Upper lobe of right lung (tissue), 1 donor: Measurements from ENCODE around the gene MTMR3. TPM values are rescaled to one million over a fixed set of nuclear protein-coding genes. Genes with fewer than 3 reads are reported as not detected.

Experiments
- ATAC-seq: fragments of 200-7000 bp; cut with Tn5 transposase; one replicate; pipeline ENCODE4 v1.9.1; 2020; ENCODE audit warnings: mild to moderate bottlenecking, moderate library complexity
- DNase-seq: peaks from one replicate; pipeline ENCODE4 v3.0.0-alpha.2; 2020
- H3K27ac ChIP-seq: fragments of 200-600 bp; one replicate; pipeline ENCODE4 v1.8.0; 2022
- H3K27me3 ChIP-seq: fragments of 200-600 bp; one replicate; pipeline ENCODE4 v1.8.0; 2022; ENCODE audit warnings: mild to moderate bottlenecking
- H3K36me3 ChIP-seq: fragments of 200-600 bp; one replicate; pipeline ENCODE4 v1.8.0; 2022
- H3K4me1 ChIP-seq: fragments of 200-600 bp; one replicate; pipeline ENCODE4 v1.8.0; 2022
- H3K4me3 ChIP-seq: fragments of 200-600 bp; one replicate; pipeline ENCODE4 v1.8.0; 2022; ENCODE audit warnings: mild to moderate bottlenecking
- H3K9me3 ChIP-seq: fragments of 200-600 bp; one replicate; pipeline ENCODE4 v1.8.0; 2022
- CTCF ChIP-seq: fragments of 200-600 bp; IDR thresholded peaks from one replicate; pipeline ENCODE4 v1.8.0; 2022; ENCODE audit warnings: antibody characterized with exemption
- intact Hi-C: fragments of 100-400 bp; cut with DNase I; formaldehyde crosslinking; loops from one replicate; pipeline ENCODE4 v1.11.0; 2022
- microRNA-seq: library from miRNA; unstranded; fragments of <30 nt; microRNA quantifications from one replicate; pipeline ENCODE4 v1.2.0, GENCODE V29; 2020; ENCODE audit warnings: borderline microRNAs expressed
- total RNA-seq: library from RNA; stranded (reverse); fragmentation: NEBNext Ultra II Directional; extraction: Animal tissue kit (Norgen Biotek cat#: 25700); gene quantifications from one replicate; pipeline ENCODE4 v1.2.1, GENCODE V29; 2021
- donor health status: DM: no; HTN: yes; CAD: no; lungs with severe emphysema.

Gene MTMR3
- total RNA-seq, 1 donor from 2014 or later, result 50.6 TPM

- H3K9me3 ChIP-seq, result no peaks in the 10 kb centered on the region
- H3K36me3 ChIP-seq, result no peaks in the 10 kb centered on the region
- no peaks in the 10 kb centered on the region for H3K4me1 ChIP-seq
- peaks cover 18% of the 10 kb centered on the region for H3K27me3 ChIP-seq
- H3K27ac ChIP-seq, result no peak overlapping the region
- no peak for ATAC-seq
- intact Hi-C loops, result no loop called here
- H3K4me3 ChIP-seq, result no peak overlapping the region
- no peak for DNase-seq
- no peak for TF ChIP-seq CTCF
Observed at GRCh38 chr22:30077279-30077880, 194.4 kb downstream of the MTMR3 start.

DNA sequence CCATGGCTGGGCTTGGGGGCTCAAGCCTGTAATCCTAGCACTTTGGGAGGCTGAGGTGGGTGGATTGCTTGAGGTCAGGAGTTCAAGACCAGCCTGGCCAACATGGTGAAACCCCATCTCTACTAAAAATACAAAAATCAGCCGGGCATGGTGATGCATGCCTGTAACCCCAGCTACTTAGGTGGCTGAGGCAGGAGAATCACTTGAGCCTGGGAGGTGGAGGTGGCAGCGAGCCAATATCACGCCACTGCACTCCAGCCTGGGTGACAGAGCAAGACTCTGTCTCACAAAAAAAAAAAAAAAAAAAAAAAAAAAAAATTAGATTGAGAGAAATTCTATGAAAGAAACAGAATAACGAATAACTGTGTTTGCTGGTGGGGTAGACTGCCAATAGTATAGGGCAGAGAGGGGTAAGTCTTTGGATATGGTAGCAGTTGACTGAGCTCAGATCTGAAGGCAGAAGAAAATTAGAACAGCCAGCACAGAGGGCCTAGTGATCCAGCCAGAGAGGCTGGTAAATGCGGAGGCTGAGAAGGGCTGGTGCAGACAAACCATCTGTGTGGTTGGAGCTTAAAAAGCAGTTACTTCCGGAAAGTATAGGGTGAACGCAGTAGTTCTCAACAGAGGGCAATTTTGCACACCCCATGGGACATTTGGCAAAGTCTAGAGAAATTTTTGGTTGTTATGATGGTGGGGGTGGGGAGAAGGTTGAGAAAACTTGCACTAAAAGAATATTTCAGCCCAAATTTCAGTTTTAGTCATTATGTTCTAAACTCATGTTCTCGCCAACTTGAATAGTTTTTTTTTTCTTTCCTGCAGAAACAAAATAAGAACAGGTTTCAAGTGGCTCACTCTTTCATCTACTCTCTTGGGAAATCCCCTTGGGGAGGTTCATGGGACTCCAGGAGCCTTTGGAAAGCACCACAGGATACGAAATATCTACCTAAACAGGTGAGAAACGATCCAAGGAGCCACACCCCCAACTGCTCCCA is 195.6 kb downstream of the MTMR3 start:
- Histone ChIP-seq H3K36me3 (no peaks in the 10 kb centered on the region), H3K4me3 (no peak overlapping the region), H3K27me3 (peaks cover 18% of the 10 kb centered on the region), H3K9me3 (no peaks in the 10 kb centered on the region), H3K27ac (no peak overlapping the region), H3K4me1 (no peaks in the 10 kb centered on the region)
- intact Hi-C loops, result no loop called here
- no peak for TF ChIP-seq CTCF
- DNase-seq (peak; percentile 80), ATAC-seq (peak; percentile 58)

- TF ChIP-seq CTCF, result no peak
Observed at GRCh38 chr22:30079952-30080533, 197.1 kb downstream of the MTMR3 start, which contains the start of gene HORMAD2. Gene HORMAD2 (plus strand): TSS chr22:30080464. CDS start chr22:30093953, 13,489 bp downstream.

More at GRCh38 chr22:30079952-30080533, 197.1 kb downstream of the MTMR3 start, which contains the start of gene HORMAD2:
- intact Hi-C loops, result no loop called here
- Histone ChIP-seq H3K4me3 (peak within 1 kb of the TSS; percentile 41), H3K27ac (no peak within 1 kb of the TSS), H3K27me3 (peaks cover 18% of the 10 kb centered on the region), H3K36me3 (no peaks in the 10 kb centered on the region), H3K4me1 (no peaks in the 10 kb centered on the region), H3K9me3 (no peaks in the 10 kb centered on the region)
- ATAC-seq (peak; percentile 89), DNase-seq (peak; percentile 81)

Small RNA genes lying within 50 kb of the gene (microRNA-seq; reads per million reads assigned to microRNA genes)
- 2.0 reads per million, percentile 7 among the genes with 10 or more reads in this experiment for gene MIR6818

Other genes starting within 250 kb of the MTMR3 start
- gene CABP7, start 163.2 kb upstream of the MTMR3 start, total RNA-seq, result not detected
- gene ZMAT5, start 116.2 kb upstream of the MTMR3 start, total RNA-seq, result 16.8 TPM
- 86.3 TPM for gene UQCR10, start 115.8 kb upstream of the MTMR3 start, total RNA-seq
- gene ASCC2, start 44.9 kb upstream of the MTMR3 start, total RNA-seq, result 54.6 TPM
- gene HORMAD2, start 197.3 kb downstream of the MTMR3 start, total RNA-seq, result not detected